Liver (tissue), 3 donors: ENCODE data around the gene SHROOM1.

Source experiments
- GABPA ChIP-seq, 2 donors: IDR thresholded peaks in 1 of 2; conservative IDR thresholded peaks in 1 of 2; 2 replicates each; pipeline ENCODE4 v1.6.1; 2016; ENCODE audit warnings: antibody characterized with exemption in 2 of 2, mild to moderate bottlenecking in 1 of 2, moderate library complexity in 1 of 2
- HNF4G ChIP-seq: IDR thresholded peaks from 2 replicates; pipeline ENCODE4 v1.6.1; 2016; ENCODE audit warnings: antibody characterized with exemption
- JUND ChIP-seq, 2 donors: IDR thresholded peaks; 2 replicates each; pipeline ENCODE4 v1.6.1; 2016; ENCODE audit warnings: antibody characterized with exemption in 2 of 2
- MAX ChIP-seq: IDR thresholded peaks from 2 replicates; pipeline ENCODE4 v1.6.1; 2016; ENCODE audit warnings: antibody characterized with exemption
- RXRA ChIP-seq, 2 donors: IDR thresholded peaks; 2 replicates each; pipeline ENCODE4 v1.6.1; 2017 to 2018; ENCODE audit warnings: antibody characterized with exemption in 2 of 2, mild to moderate bottlenecking in 1 of 2
- SP1 ChIP-seq: IDR thresholded peaks from 2 replicates; pipeline ENCODE4 v1.6.1; 2018; ENCODE audit warnings: antibody characterized with exemption, mild to moderate bottlenecking
- TAF1 ChIP-seq: conservative IDR thresholded peaks from 2 replicates; pipeline ENCODE4 v1.6.1; 2016; ENCODE audit warnings: antibody characterized with exemption, mild to moderate bottlenecking
- TF ChIP-seq, protein P1 (sequence below): IDR thresholded peaks from 2 replicates; pipeline ENCODE4 v1.6.1; 2016; ENCODE audit warnings: antibody characterized with exemption, mild to moderate bottlenecking
- TF ChIP-seq, protein P2 (sequence below): fragments of 150-350 bp; IDR thresholded peaks from 2 replicates; pipeline ENCODE4 v1.5.1; 2017; ENCODE audit warnings: improper control_type of control experiment, low read depth, low read length; ENCODE audit not compliant: missing input control
- donor health status: healthy.
- donor health status: healthy.

GRCh38 chr5:132772291-132773070, 58.0 kb downstream of the SHROOM1 start:
- TF ChIP-seq, protein P1, sequence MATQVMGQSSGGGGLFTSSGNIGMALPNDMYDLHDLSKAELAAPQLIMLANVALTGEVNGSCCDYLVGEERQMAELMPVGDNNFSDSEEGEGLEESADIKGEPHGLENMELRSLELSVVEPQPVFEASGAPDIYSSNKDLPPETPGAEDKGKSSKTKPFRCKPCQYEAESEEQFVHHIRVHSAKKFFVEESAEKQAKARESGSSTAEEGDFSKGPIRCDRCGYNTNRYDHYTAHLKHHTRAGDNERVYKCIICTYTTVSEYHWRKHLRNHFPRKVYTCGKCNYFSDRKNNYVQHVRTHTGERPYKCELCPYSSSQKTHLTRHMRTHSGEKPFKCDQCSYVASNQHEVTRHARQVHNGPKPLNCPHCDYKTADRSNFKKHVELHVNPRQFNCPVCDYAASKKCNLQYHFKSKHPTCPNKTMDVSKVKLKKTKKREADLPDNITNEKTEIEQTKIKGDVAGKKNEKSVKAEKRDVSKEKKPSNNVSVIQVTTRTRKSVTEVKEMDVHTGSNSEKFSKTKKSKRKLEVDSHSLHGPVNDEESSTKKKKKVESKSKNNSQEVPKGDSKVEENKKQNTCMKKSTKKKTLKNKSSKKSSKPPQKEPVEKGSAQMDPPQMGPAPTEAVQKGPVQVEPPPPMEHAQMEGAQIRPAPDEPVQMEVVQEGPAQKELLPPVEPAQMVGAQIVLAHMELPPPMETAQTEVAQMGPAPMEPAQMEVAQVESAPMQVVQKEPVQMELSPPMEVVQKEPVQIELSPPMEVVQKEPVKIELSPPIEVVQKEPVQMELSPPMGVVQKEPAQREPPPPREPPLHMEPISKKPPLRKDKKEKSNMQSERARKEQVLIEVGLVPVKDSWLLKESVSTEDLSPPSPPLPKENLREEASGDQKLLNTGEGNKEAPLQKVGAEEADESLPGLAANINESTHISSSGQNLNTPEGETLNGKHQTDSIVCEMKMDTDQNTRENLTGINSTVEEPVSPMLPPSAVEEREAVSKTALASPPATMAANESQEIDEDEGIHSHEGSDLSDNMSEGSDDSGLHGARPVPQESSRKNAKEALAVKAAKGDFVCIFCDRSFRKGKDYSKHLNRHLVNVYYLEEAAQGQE, result no peak
- TF ChIP-seq, protein P2, sequence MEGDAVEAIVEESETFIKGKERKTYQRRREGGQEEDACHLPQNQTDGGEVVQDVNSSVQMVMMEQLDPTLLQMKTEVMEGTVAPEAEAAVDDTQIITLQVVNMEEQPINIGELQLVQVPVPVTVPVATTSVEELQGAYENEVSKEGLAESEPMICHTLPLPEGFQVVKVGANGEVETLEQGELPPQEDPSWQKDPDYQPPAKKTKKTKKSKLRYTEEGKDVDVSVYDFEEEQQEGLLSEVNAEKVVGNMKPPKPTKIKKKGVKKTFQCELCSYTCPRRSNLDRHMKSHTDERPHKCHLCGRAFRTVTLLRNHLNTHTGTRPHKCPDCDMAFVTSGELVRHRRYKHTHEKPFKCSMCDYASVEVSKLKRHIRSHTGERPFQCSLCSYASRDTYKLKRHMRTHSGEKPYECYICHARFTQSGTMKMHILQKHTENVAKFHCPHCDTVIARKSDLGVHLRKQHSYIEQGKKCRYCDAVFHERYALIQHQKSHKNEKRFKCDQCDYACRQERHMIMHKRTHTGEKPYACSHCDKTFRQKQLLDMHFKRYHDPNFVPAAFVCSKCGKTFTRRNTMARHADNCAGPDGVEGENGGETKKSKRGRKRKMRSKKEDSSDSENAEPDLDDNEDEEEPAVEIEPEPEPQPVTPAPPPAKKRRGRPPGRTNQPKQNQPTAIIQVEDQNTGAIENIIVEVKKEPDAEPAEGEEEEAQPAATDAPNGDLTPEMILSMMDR, result no peak
- TF ChIP-seq HNF4G, result no peak
- TF ChIP-seq RXRA (IDR thresholded peaks at IDR 0.05), result no peak
- no peak for TF ChIP-seq GABPA (IDR thresholded peaks at IDR 0.05 in 1 of 2, conservative IDR thresholded peaks at IDR 0.05 in 1 of 2)
- TF ChIP-seq SP1, result no peak
- TF ChIP-seq TAF1, result no peak
- TF ChIP-seq MAX, result no peak
- no peak for TF ChIP-seq JUND (IDR thresholded peaks at IDR 0.05)
